Sciatic nerve (tissue), 2 donors: ENCODE measurements around the gene DNAJB8. TPM values are rescaled to one million over a fixed set of nuclear protein-coding genes. Genes with fewer than 3 reads are reported as not detected.

Experiments used
- ATAC-seq: fragments of 200-7000 bp; cut with Tn5 transposase; one replicate; pipeline ENCODE4 v1.9.1; 2020; ENCODE audit warnings: mild to moderate bottlenecking, moderate library complexity
- DNase-seq: peaks from one replicate; pipeline ENCODE4 v3.0.0-alpha.2; 2020; ENCODE audit warnings: low spot score
- intact Hi-C: fragments of 100-400 bp; cut with DNase I; formaldehyde crosslinking; loops from one replicate; pipeline ENCODE4 v1.14.2; 2022
- total RNA-seq: library from RNA; stranded (reverse); fragmentation: NEBNext Ultra II Directional; extraction: Animal tissue kit (Norgen Biotek cat#: 25700); gene quantifications from one replicate; pipeline ENCODE4 v1.2.1, GENCODE V29; 2021
- donor health status: DM: no; HTN: no; CAD: no.
- donor health status: DM: no; HTN: no; CAD: no.

DNAJB8 gene
- total RNA-seq, 1 donor from 2014 or later = not detected

- ATAC-seq = peak; percentile 47
- intact Hi-C loops = no loop called here
- no peak for DNase-seq
Observed at GRCh38 chr3:128496602-128497304, 30.1 kb upstream of the DNAJB8 start.

- intact Hi-C loops = no loop called here
- DNase-seq (no peak), ATAC-seq (no peak)
Observed at GRCh38 chr3:128496019-128496601, 29.4 kb upstream of the DNAJB8 start.

GRCh38 chr3:128495435-128495970 is 28.8 kb upstream of the DNAJB8 start:
- no peak for ATAC-seq
- intact Hi-C loops = no loop called here
- peak; percentile 54 for DNase-seq

GRCh38 chr3:128494367-128494650 is 27.6 kb upstream of the DNAJB8 start:
- ATAC-seq (no peak), DNase-seq (no peak)
- intact Hi-C loops = no loop called here

GRCh38 chr3:128493570-128494366 is 27.1 kb upstream of the DNAJB8 start:
- intact Hi-C loops = no loop called here
- DNase-seq = no peak
- no peak for ATAC-seq

- ATAC-seq (no peak), DNase-seq (peak; percentile 57)
- intact Hi-C loops = no loop called here
Observed at GRCh38 chr3:128492671-128493569, 26.2 kb upstream of the DNAJB8 start, which contains the start of gene GATA2. Gene GATA2 (minus strand): TSS chr3:128493201. CDS start chr3:128487031, 6,170 bp downstream.

GRCh38 chr3:128491941-128492670 is 25.4 kb upstream of the DNAJB8 start:
- ATAC-seq (no peak), DNase-seq (peak; percentile 54)
- intact Hi-C loops = no loop called here

- ATAC-seq = no peak
- intact Hi-C loops = no loop called here
- peak; percentile 57 for DNase-seq
Observed at GRCh38 chr3:128491691-128491940, 24.9 kb upstream of the DNAJB8 start.

GRCh38 chr3:128490915-128491690 is 24.4 kb upstream of the DNAJB8 start:
- DNase-seq (peak; percentile 46), ATAC-seq (no peak)
- intact Hi-C loops = no loop called here

GRCh38 chr3:128490650-128490914 is 23.9 kb upstream of the DNAJB8 start:
- intact Hi-C loops = no loop called here
- no peak for DNase-seq
- ATAC-seq = no peak

- ATAC-seq (no peak), DNase-seq (peak; percentile 57)
- intact Hi-C loops = no loop called here
Observed at GRCh38 chr3:128489927-128490649, 23.4 kb upstream of the DNAJB8 start.

GRCh38 chr3:128489674-128489926 is 22.9 kb upstream of the DNAJB8 start:
- intact Hi-C loops = no loop called here
- DNase-seq (no peak), ATAC-seq (no peak)

GRCh38 chr3:128488991-128489673 is 22.4 kb upstream of the DNAJB8 start:
- DNase-seq (peak; percentile 62), ATAC-seq (no peak)
- intact Hi-C loops = no loop called here

- DNase-seq (peak; percentile 56), ATAC-seq (no peak)
- intact Hi-C loops = no loop called here
Observed at GRCh38 chr3:128488636-128488990, 21.9 kb upstream of the DNAJB8 start.

- ATAC-seq (peak; percentile 73), DNase-seq (peak; percentile 80)
- intact Hi-C loops = no loop called here
Observed at GRCh38 chr3:128487813-128488635, 21.3 kb upstream of the DNAJB8 start.

- intact Hi-C loops = no loop called here
- no peak for ATAC-seq
- DNase-seq = no peak
Observed at GRCh38 chr3:128487538-128487812, 20.8 kb upstream of the DNAJB8 start.
